Neural crest cell (in vitro differentiated cells): ENCODE data around the gene EXOSC7. TPM values are rescaled to one million over a fixed set of nuclear protein-coding genes. Genes with fewer than 3 reads are reported as not detected.

ENCODE experiments used
- DNase-seq: peaks from one replicate; pipeline ENCODE4 v3.0.0; 2021; ENCODE audit warnings: low read depth, mixed read lengths, low spot score
- H3K27ac Mint-ChIP-seq: one replicate; pipeline ENCODE4 v1.8.0; 2021; ENCODE audit warnings: mild to moderate bottlenecking, mixed read lengths; ENCODE audit not compliant: unreplicated experiment
- H3K27me3 Mint-ChIP-seq: 2 replicates; pipeline ENCODE4 v1.8.0; 2021; ENCODE audit warnings: low read depth, mild to moderate bottlenecking, mixed read lengths
- H3K36me3 Mint-ChIP-seq: 2 replicates; pipeline ENCODE4 v1.8.0; 2021; ENCODE audit warnings: low read depth, mild to moderate bottlenecking, mixed read lengths
- H3K4me1 Mint-ChIP-seq: 2 replicates; pipeline ENCODE4 v1.8.0; 2021; ENCODE audit warnings: mixed read lengths
- H3K4me3 Mint-ChIP-seq: one replicate; pipeline ENCODE4 v1.8.0; 2021; ENCODE audit warnings: mild to moderate bottlenecking, mixed read lengths
- H3K9me3 Mint-ChIP-seq: 2 replicates; pipeline ENCODE4 v1.8.0; 2021; ENCODE audit warnings: mixed read lengths
- total RNA-seq: library from RNA; stranded (reverse); gene quantifications from 2 replicates; pipeline ENCODE4 v1.2.1, GENCODE V29; 2021
- TF ChIP-seq, protein P1 (sequence below): fragments of 200-600 bp; sonication (generic); conservative IDR thresholded peaks from 2 replicates; pipeline ENCODE4 v1.5.0; 2021; ENCODE audit warnings: antibody characterized with exemption, mild to moderate bottlenecking

The EXOSC7 gene
- total RNA-seq, 1 donor from 2014 or later = 50.7 TPM

DNA sequence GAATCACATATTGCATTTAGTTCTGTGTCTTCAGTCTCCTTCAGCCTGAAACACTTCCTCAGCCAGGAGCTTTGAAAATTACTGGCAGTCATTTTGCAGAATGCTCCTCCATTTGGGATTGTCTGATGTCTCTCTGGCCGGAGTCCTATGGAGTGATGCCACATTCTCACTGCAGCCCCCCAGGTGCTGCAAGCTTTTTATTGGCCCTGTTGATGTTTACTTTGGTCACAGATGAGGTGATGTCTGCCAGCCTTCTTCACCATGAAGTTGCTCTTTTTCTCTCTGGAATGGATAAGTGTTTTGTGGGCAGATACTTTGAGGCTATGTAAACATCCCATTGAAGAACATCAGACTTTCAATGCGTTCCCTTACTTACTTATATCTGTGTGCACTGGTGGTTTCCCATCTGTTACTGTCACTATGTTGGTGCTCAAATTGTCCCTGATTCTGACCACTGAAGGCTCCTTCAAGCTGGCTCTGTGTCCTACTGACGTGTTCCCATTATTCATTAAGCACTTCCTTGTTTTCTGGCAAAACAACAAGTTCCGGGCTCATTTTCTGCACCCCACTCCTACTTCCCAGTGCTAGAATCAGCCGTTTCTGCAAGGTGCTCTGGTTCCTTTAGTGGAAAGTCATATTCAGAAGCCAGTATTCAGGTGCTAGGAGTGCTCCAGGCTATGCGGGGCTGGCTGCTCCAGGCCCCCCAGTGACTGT, 48.7 kb downstream of the EXOSC7 start:
- Mint-ChIP-seq H3K4me1 (peaks cover 9% of the 10 kb centered on the region), H3K27me3 (peaks cover 3% of the 10 kb centered on the region), H3K27ac (no peak overlapping the region), H3K4me3 (no peak overlapping the region), H3K36me3 (no peaks in the 10 kb centered on the region), H3K9me3 (no peaks in the 10 kb centered on the region)
- TF ChIP-seq, protein P1, sequence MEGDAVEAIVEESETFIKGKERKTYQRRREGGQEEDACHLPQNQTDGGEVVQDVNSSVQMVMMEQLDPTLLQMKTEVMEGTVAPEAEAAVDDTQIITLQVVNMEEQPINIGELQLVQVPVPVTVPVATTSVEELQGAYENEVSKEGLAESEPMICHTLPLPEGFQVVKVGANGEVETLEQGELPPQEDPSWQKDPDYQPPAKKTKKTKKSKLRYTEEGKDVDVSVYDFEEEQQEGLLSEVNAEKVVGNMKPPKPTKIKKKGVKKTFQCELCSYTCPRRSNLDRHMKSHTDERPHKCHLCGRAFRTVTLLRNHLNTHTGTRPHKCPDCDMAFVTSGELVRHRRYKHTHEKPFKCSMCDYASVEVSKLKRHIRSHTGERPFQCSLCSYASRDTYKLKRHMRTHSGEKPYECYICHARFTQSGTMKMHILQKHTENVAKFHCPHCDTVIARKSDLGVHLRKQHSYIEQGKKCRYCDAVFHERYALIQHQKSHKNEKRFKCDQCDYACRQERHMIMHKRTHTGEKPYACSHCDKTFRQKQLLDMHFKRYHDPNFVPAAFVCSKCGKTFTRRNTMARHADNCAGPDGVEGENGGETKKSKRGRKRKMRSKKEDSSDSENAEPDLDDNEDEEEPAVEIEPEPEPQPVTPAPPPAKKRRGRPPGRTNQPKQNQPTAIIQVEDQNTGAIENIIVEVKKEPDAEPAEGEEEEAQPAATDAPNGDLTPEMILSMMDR = no peak
- DNase-seq = no peak

DNA sequence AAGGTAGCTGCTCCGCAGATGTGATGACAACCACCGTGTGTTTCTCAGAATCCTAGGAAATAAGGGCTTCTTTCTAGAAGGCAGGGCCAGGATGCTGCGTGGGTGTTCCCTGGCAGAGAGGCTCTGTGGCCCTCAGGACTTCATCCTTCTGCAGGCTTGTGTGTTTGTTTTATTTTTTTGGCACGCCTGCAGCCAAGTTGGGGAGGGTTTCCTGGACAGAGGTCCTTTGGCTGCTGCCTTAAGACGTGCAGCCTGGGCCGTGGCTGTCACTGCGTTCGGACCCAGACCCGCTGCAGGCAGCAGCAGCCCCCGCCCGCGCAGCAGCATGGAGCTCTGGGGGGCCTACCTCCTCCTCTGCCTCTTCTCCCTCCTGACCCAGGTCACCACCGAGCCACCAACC, 50.0 kb downstream of the EXOSC7 start, which contains the start of gene CLEC3B:
CLEC3B (plus strand) TSS at position 266 of the 400 bp plus-strand sequence; CDS start at position 326, 60 bp downstream.
- Mint-ChIP-seq H3K9me3 (no peaks in the 10 kb centered on the region), H3K27me3 (peaks cover 3% of the 10 kb centered on the region), H3K27ac (peak within 1 kb of the TSS; percentile 81), H3K36me3 (no peaks in the 10 kb centered on the region), H3K4me1 (peaks cover 9% of the 10 kb centered on the region), H3K4me3 (no peak within 1 kb of the TSS)
- DNase-seq = no peak
- TF ChIP-seq, protein P1 = no peak

DNA sequence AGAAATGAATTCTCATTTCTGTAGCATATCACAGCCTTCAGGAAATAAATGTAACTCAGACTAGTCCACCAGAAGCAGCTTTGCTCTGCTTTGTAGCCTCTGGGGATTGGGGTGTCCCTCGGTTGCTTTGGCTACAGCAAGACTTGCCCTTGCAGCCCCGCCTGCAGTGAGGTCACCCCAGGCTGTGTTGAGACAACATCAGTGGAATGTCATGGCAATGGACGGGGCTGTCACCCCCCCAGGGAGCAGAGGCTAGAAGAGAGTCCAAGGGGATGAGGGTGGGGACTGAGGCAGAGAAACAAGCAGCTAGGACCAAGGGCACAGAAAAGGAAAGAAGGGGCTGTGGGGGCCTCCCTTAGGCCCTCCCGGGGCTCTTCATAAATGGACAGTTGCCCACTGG, 50.9 kb downstream of the EXOSC7 start:
- Mint-ChIP-seq H3K27ac (peak overlapping the region; percentile 81), H3K4me1 (peaks cover 9% of the 10 kb centered on the region), H3K4me3 (no peak overlapping the region), H3K36me3 (no peaks in the 10 kb centered on the region), H3K9me3 (no peaks in the 10 kb centered on the region), H3K27me3 (peaks cover 3% of the 10 kb centered on the region)
- DNase-seq = no peak
- TF ChIP-seq, protein P1 = no peak

DNA sequence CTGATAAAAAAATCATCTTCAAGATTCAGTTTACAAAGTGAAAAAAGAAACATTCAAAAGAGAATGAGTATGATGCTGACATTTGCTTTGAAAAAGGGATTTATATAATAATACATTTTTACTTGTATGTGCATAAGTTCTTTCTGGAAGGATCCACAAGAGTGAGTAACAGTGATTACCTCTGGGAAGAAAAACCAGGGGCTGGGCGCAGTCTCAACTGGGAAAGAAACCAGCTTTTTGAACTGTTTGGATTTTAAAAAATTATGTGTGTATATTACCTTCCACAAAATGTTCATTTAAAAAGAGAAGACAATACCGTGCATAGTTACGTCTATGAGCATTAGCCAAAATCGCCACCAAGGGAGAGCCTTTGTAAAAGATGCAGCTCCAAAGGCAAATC, 51.4 kb downstream of the EXOSC7 start:
- H3K36me3 Mint-ChIP-seq = no peaks in the 10 kb centered on the region
- no peak overlapping the region for H3K27ac Mint-ChIP-seq
- H3K9me3 Mint-ChIP-seq = no peaks in the 10 kb centered on the region
- no peak for DNase-seq
- H3K27me3 Mint-ChIP-seq = peaks cover 3% of the 10 kb centered on the region
- no peak overlapping the region for H3K4me3 Mint-ChIP-seq
- TF ChIP-seq, protein P1 = no peak
- peaks cover 9% of the 10 kb centered on the region for H3K4me1 Mint-ChIP-seq

DNA sequence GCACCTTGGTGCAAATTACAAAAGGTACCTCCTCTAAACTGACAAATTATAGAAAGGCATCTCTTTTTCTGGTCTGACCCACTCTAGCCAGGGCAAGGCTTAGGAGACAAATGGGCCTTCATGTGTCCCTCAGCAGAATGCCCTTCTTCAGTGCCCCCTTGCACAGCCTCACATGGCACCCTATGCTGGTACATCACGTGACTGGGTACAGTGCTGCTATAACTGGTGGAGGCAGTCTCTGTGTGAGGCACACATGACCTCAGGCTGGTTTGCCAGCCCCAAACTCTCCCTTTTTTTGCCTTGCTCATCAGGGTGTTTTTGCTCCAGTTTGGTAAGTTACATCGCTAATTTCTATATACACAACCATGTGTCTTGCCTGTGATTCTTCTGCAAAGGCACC, 53.2 kb downstream of the EXOSC7 start:
- Mint-ChIP-seq H3K27me3 (peaks cover 8% of the 10 kb centered on the region), H3K36me3 (no peaks in the 10 kb centered on the region), H3K4me1 (peaks cover 9% of the 10 kb centered on the region), H3K9me3 (no peaks in the 10 kb centered on the region), H3K27ac (no peak overlapping the region), H3K4me3 (no peak overlapping the region)
- DNase-seq = no peak
- TF ChIP-seq, protein P1 = no peak
